ENCODE measurements around the gene ATG101. TPM values are rescaled to one million over a fixed set of nuclear protein-coding genes. Genes with fewer than 3 reads are reported as not detected.
A peak's percentile ranks its signal among the peaks of the same experiment; 100 is the strongest.

ATG101 gene
- polyA plus RNA-seq, 1 experiment, result 163 TPM

DNA sequence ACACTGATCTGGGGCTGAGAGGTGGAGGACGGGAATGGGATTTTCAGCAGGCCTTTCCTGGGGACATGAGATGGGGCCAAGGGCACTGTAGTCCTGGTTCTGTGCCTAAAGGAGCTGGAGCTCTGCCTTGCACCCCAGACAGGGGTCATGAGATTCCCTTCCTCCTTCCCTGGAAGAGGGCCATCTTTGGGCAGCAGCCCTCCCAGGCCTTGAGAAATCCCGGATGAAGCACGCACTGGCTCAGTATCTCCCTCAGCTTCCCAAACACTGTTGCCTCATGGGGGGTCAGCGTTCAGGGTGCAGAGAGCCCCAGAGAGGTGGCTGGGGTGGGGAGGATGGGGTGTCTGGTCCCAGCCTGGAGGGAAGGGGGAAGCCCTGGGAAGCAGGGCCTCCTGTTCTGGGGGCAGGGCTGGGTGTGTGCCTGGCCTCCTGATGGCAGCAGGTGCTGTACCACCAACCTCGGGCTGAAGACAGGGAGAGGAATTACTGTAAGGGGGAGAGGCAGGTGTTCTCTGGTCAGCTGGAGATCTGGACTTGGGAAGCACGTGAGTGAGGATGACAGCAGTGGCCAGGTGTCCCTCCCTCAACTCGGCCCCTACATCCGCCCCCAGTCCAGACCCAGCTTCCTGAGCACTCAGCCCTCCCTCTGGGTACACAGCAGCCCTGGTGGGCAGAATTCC lies 26.9 kb upstream of the ATG101 start:
- H3K36me3 ChIP-seq (ENCODE audit: control insufficient read depth, insufficient read depth, low read length), result 0 out of 2 replicates have a peak, but pooled peaks cover 2% of the 10 kb centered on the region
- POLR2A ChIA-PET, result no interaction called here
- DNase-seq (ENCODE audit: low read depth), result no peak
- no peak overlapping the region for H3K4me3 ChIP-seq (ENCODE audit: low read depth, low read length)
- no peaks in the 10 kb centered on the region for H3K27me3 ChIP-seq (ENCODE audit: control insufficient read depth, insufficient read depth, low read length)
- CTCF ChIA-PET, result interaction anchor here (0.6 to 5.7 kb wide), 3 partner anchors 18 to 1983 kb away, joined by 3 to 48 read pairs (median 4); no protein-coding TSS in a partner anchor
- TF ChIP-seq, protein P1, sequence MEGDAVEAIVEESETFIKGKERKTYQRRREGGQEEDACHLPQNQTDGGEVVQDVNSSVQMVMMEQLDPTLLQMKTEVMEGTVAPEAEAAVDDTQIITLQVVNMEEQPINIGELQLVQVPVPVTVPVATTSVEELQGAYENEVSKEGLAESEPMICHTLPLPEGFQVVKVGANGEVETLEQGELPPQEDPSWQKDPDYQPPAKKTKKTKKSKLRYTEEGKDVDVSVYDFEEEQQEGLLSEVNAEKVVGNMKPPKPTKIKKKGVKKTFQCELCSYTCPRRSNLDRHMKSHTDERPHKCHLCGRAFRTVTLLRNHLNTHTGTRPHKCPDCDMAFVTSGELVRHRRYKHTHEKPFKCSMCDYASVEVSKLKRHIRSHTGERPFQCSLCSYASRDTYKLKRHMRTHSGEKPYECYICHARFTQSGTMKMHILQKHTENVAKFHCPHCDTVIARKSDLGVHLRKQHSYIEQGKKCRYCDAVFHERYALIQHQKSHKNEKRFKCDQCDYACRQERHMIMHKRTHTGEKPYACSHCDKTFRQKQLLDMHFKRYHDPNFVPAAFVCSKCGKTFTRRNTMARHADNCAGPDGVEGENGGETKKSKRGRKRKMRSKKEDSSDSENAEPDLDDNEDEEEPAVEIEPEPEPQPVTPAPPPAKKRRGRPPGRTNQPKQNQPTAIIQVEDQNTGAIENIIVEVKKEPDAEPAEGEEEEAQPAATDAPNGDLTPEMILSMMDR (IDR thresholded peaks at IDR 0.05; ENCODE audit: insufficient read depth, low read depth, low read length), result no peak

DNA sequence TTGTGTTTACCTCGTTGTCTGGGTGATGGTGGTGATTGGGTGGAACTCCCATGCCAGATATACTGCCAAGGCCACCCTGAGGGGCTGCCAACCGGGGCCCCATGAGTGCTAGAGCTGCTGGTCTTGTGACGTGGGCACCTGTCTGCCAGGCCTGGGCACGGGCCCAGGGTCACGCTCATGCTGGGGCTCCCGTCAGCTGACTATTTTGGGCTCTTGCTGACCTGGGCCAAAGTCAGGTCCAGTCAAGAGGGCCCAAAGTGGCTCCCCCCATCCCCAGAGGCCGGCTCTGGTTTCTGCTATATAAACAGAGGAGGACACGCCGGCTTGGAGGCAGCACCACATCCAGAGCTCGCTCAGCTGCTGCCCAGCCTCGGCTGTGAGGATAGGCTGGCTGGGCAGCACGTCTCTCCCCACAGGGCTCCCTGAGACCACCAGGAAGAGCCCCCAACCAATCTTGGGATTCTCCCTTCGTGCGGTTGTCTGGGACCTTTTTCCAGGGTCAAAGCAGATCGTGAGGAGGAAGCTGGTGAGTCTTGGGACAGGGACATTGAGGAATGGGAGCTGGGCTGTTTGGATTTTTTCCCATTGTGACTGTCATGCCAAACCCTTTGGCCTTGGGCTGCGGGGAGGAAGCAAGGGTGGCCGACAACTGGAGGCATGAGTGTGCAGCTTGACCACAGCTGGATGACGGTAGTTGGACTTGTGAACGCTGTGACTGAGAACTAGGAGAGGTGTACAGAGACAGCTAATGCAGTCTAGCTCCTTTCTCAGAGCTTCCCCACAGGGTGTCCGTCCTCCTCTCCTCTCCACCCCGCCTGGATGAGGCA lies 26.2 kb upstream of the ATG101 start:
- 0 out of 2 replicates have a peak, but pooled peaks cover 2% of the 10 kb centered on the region for H3K36me3 ChIP-seq (ENCODE audit: control insufficient read depth, insufficient read depth, low read length)
- ChIA-PET CTCF (interaction anchor here (1.1 to 5.7 kb wide), 4 partner anchors 17 to 39 kb away, joined by 4 to 48 read pairs (median 6); partner anchors contain the start of gene ATG101), POLR2A (no interaction called here)
- DNase-seq (ENCODE audit: low read depth), result no peak
- no peaks in the 10 kb centered on the region for H3K27me3 ChIP-seq (ENCODE audit: control insufficient read depth, insufficient read depth, low read length)
- TF ChIP-seq, protein P1 (IDR thresholded peaks at IDR 0.05; ENCODE audit: insufficient read depth, low read depth, low read length), result no peak
- H3K4me3 ChIP-seq (ENCODE audit: low read depth, low read length), result no peak overlapping the region

DNA sequence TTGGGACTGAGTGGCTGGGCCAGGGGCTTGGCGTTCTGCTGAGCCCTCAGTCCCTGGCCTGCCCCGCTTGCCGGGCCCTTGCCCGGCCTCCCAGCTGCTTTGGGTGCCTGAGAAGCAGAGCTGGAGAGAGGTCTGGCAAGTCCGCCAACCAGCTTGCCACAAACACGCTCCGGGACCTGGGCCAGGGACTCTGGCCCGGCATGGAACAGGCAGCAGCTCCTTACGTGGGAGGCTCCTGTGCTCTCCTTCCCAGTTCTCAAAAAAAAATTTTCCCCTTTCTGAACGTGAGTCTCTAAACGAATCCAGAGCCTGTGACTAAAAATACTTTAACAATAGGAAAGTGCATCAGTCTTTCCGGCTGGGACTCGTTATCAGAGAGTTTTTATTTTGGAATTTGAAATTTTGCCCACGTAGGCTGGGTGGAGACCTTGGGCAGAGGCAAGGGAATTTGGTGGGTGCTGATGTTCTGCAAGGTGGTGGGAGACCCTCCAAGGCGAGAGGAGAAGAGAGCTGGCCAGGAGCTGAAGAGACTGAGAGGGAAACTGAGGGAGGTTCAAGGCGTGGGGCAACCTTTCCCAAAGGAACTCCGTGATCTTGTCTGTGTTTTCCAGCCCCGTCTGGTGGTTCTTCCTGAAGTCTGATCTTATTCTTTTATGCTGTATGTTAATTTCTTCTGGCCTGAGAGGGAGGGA lies 25.3 kb upstream of the ATG101 start:
- DNase-seq (ENCODE audit: low read depth), result peak; percentile 89
- TF ChIP-seq, protein P1 (IDR thresholded peaks at IDR 0.05; ENCODE audit: insufficient read depth, low read depth, low read length), result no peak
- ChIA-PET POLR2A (no interaction called here), CTCF (interaction anchor here (1.1 to 5.7 kb wide), 5 partner anchors 12 to 38 kb away, joined by 3 to 48 read pairs (median 6); partner anchors contain the start of gene ATG101)
- Histone ChIP-seq H3K27me3 (ENCODE audit: control insufficient read depth, insufficient read depth, low read length) (no peaks in the 10 kb centered on the region), H3K4me3 (ENCODE audit: low read depth, low read length) (no peak overlapping the region), H3K36me3 (ENCODE audit: control insufficient read depth, insufficient read depth, low read length) (0 out of 2 replicates have a peak, but pooled peaks cover 2% of the 10 kb centered on the region)

DNA sequence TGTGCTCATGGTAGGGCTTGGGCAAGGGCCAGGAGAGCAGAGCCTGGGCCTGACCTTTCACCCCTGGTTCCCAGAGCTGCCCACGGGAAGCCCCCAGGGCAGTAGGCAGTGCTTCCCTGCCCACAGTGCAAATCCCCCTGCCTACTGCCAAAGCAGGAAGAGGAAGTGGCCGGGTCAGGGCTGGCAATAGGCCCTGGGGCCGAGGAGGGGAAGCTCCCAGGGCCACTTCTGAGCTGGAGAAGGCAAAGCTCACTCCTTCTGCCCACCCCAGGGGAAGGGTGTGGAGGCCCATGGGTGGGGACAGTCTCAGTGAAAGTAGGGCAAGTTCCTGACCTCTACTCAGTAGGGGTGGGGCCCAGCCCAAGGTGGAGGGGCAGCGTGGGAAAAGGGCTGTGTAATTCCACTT lies 24.0 kb upstream of the ATG101 start:
- CTCF ChIA-PET, result interaction anchor here (1.0 to 5.7 kb wide), 3 partner anchors 21 to 37 kb away, joined by 3 to 48 read pairs (median 5); no protein-coding TSS in a partner anchor

More for the DNA sequence above, 24.0 kb upstream of the ATG101 start:
- H3K36me3 ChIP-seq (ENCODE audit: control insufficient read depth, insufficient read depth, low read length), result 0 out of 2 replicates have a peak, but pooled peaks cover 2% of the 10 kb centered on the region
- TF ChIP-seq, protein P1 (IDR thresholded peaks at IDR 0.05; ENCODE audit: insufficient read depth, low read depth, low read length), result no peak
- POLR2A ChIA-PET, result interaction anchor here (0.7 kb wide), 1 partner anchor 13 kb away, joined by 3 read pairs; no protein-coding TSS in a partner anchor
- no peaks in the 10 kb centered on the region for H3K27me3 ChIP-seq (ENCODE audit: control insufficient read depth, insufficient read depth, low read length)
- no peak for DNase-seq (ENCODE audit: low read depth)
- no peak overlapping the region for H3K4me3 ChIP-seq (ENCODE audit: low read depth, low read length)

Data from BJ (cell line).